Measurements from ENCODE around the gene MZT2A.

MZT2A gene

GRCh38 chr2:131445896-131446295 is 46.3 kb downstream of the MZT2A start:
- TF ChIP-seq TAF1 (IDR thresholded peaks at IDR 0.05; ENCODE audit: borderline replicate concordance, insufficient read depth, low read length) (no peak), REST (IDR thresholded peaks at IDR 0.05; ENCODE audit: insufficient read depth in 1 of 2, low read depth in 2 of 2, low read length in 2 of 2) (no peak), POLR2AphosphoS5 (IDR thresholded peaks at IDR 0.05; ENCODE audit: low read depth, low read length) (no peak), SIN3A (IDR thresholded peaks at IDR 0.05; ENCODE audit: borderline replicate concordance, insufficient read depth, low read length) (no peak), FOXP2 (optimal IDR thresholded peaks at IDR 0.05; ENCODE audit: borderline replicate concordance, extremely low read depth, extremely low read length, insufficient read depth) (no peak)

All from PFSK-1 (cell line).